ENCODE data around the gene HBA1.
"Not testable (repeated sequence)": the region's sequence is repeated elsewhere in the genome, so short reads cannot be mapped to it uniquely, and the experiment has no call there.

Gene HBA1

DNA sequence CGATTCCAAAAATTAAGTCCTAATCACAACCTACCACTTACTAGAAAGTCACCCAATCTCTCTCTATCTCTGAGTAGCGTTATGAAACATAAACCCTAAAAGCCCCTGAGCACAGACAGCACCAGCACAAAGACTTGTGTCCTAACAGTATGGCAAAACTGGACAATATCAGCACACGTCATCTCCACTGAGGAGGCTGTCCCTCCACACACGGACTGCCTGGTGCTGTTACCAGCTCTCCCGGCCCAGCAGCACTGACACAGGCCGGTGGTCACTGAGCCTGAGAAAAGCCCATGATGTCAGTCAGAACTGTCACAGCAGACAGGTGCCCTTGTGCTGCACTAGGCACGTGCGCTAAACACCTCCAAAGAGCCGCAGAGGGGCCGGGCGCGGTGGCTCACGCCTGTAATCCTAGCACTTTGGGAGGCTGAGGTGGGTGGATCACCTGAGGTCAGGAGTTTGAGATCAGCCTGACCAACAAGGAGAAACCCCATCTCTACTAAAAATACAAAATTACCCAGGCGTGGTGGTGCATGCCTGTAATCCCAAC lies 35.2 kb downstream of the HBA1 start:
- not testable (repeated sequence) for DNase-seq

DNA sequence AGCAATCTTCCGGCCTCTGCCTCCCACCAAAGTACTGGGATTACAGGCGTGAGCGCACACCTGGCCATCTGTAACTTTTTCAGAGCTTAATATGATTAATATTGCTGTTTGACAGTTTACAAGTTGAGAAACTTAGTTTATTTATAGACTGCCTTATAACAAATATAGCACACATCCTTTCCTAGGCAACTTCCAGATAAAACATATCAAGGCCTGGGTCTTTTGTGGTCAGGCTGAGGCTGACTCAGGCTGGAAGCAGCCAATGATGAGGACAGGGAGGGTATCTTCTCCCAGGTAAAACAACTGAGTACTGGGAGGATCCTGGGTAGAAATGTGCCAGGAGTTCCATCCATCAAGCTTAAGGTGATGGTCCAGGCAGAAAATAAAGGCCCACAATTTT lies 36.5 kb downstream of the HBA1 start:
- no peak for DNase-seq

DNA sequence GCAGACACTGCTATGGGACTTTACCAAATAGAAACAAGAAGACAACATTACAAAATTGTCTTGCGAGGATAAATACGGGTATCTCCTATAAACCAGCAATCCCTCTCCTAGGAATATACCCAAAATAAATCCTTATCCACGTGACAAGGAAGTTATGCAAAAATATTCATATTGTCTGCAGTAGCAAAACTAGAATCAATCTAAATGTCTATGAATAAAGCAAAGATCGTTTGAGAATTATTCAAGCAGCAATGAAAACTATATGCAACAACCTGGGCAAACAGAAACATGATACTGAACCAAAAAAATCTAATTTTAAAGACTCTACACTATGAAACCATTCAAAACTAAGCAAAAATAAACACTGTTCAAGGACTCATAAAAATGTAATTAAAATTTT lies 43.5 kb downstream of the HBA1 start:
- no peak for DNase-seq
